22Rv1 (cell line): Measurements from ENCODE around the gene MADCAM1.

ENCODE experiments used
- CTCF ChIP-seq: fragments of 450-650 bp; IDR thresholded peaks from 2 replicates; pipeline ENCODE4 v1.5.1; 2017; ENCODE audit warnings: mild to moderate bottlenecking
- ZFX ChIP-seq: fragments of 450-650 bp; IDR thresholded peaks from 2 replicates; pipeline ENCODE4 v1.6.1; 2017; ENCODE audit warnings: antibody characterized with exemption, borderline replicate concordance

GRCh38 chr19:491146-491741 is 5.0 kb upstream of the MADCAM1 start:
- TF ChIP-seq CTCF (no peak), ZFX (no peak)
